Breast epithelium (tissue), 4 donors: Measurements from ENCODE around the gene JMJD8. TPM values are rescaled to one million over a fixed set of nuclear protein-coding genes. Genes with fewer than 3 reads are reported as not detected.
A peak's percentile ranks its signal among the peaks of the same experiment; 100 is the strongest.

Source experiments
- DNase-seq, 2 donors: peaks; one replicate each; pipeline ENCODE4 v3.0.0-alpha.2; 2019; ENCODE audit warnings: low spot score in 2 of 2
- H3K27ac ChIP-seq, 2 donors: fragments of 200-600 bp; sonication (generic) in 1 of 2; one replicate each; pipeline ENCODE4 v1.5.1; 2016 to 2019; ENCODE audit warnings: mild to moderate bottlenecking in 1 of 2
- H3K27me3 ChIP-seq, 2 donors: fragments of 200-600 bp; sonication (generic) in 1 of 2; one replicate each; pipeline versions ENCODE4 v1.5.1 to v1.6.0; 2017 to 2019; ENCODE audit warnings: control low read depth in 1 of 2, mild to moderate bottlenecking in 1 of 2
- H3K36me3 ChIP-seq: fragments of 200-600 bp; one replicate; pipeline ENCODE4 v1.5.1; 2019
- H3K4me1 ChIP-seq, 2 donors: fragments of 200-600 bp; sonication (generic); one replicate each; pipeline ENCODE4 v1.5.1; 2016 to 2019; ENCODE audit warnings: control low read depth in 1 of 2
- H3K4me3 ChIP-seq, 3 donors: fragments of 200-600 bp; sonication (generic); 1 replicate in 2 of 3; 2 replicates in 1 of 3; pipeline ENCODE4 v1.5.1; 2016 to 2019; ENCODE audit warnings: mild to moderate bottlenecking in 3 of 3, moderate library complexity in 2 of 3
- H3K9me3 ChIP-seq, 2 donors: fragments of 200-600 bp; sonication (generic) in 1 of 2; one replicate each; pipeline ENCODE4 v1.5.1; 2016 to 2019; ENCODE audit warnings: control low read depth in 1 of 2
- CTCF ChIP-seq, 3 donors: fragments of 450-650 bp; IDR thresholded peaks; one replicate each; pipeline ENCODE4 v1.5.1; 2016 to 2017; ENCODE audit warnings: antibody characterized with exemption in 3 of 3, mild to moderate bottlenecking in 3 of 3, moderate library complexity in 3 of 3
- POLR2A ChIP-seq: fragments of 450-650 bp; IDR thresholded peaks from one replicate; pipeline ENCODE4 v1.6.1; 2016; ENCODE audit warnings: antibody characterized with exemption, mild to moderate bottlenecking, moderate library complexity
- POLR2AphosphoS5 ChIP-seq, 3 donors: sonication (generic); formaldehyde crosslinking; IDR thresholded peaks; one replicate each; pipeline ENCODE4 v1.6.1; 2017; ENCODE audit warnings: antibody characterized with exemption in 3 of 3
- intact Hi-C: fragments of 100-400 bp; cut with DNase I; formaldehyde crosslinking; loops from one replicate; pipeline ENCODE4 v1.15.1; 2023; ENCODE audit warnings: low total_unique reads
- total RNA-seq, 3 donors: library from RNA; depleted of rRNA; stranded (reverse); fragments of >200 nt; gene quantifications; one replicate each; pipeline ENCODE4 v1.1.0, GENCODE V29; 2016

Gene JMJD8
- total RNA-seq, 3 donors from 2014 or later, result 67.2 to 83.4 (median 67.5) TPM

GRCh38 chr16:668519-669171 is 15.5 kb downstream of the JMJD8 start:
- H3K27me3 ChIP-seq, result no peaks in the 10 kb centered on the region
- peaks cover 10% of the 10 kb centered on the region for H3K36me3 ChIP-seq
- TF ChIP-seq POLR2A (no peak), CTCF (IDR thresholded peaks at IDR 0.05) (no peak), POLR2AphosphoS5 (IDR thresholded peaks at IDR 0.05) (no peak)
- peak overlapping the region; percentile 87 for H3K27ac ChIP-seq
- no peaks in the 10 kb centered on the region for H3K9me3 ChIP-seq
- peaks cover 0 to 5% of the 10 kb centered on the region in 2 donors for H3K4me1 ChIP-seq
- DNase-seq, result no peak
- intact Hi-C loops, result loop anchor here (1.0 kb wide), 1 partner anchor 22 kb away; the partner anchor contains the start of gene WDR24
- H3K4me3 ChIP-seq, result peak overlapping the region; percentile 90 to 97 (median 93)

- peak; percentile 91 to 93 for DNase-seq
These were observed 16.2 kb downstream of the JMJD8 start, which contains the start of gene RHOT2 for GRCh38 chr16:667780-668518. Gene RHOT2 (plus strand): TSS chr16:668132. CDS start chr16:668200, 68 bp downstream.

GRCh38 chr16:667113-667779 is 16.9 kb downstream of the JMJD8 start:
- Histone ChIP-seq H3K36me3 (peaks cover 6% of the 10 kb centered on the region), H3K27ac (peak overlapping the region; percentile 87), H3K27me3 (no peaks in the 10 kb centered on the region), H3K4me3 (peak overlapping the region; percentile 90 to 97 (median 93)), H3K4me1 (peaks cover 0 to 5% of the 10 kb centered on the region in 2 donors), H3K9me3 (no peaks in the 10 kb centered on the region)
- TF ChIP-seq POLR2A (no peak), CTCF (IDR thresholded peaks at IDR 0.05) (no peak), POLR2AphosphoS5 (IDR thresholded peaks at IDR 0.05) (no peak)
- DNase-seq, result no peak
- intact Hi-C loops, result no loop called here

More at GRCh38 chr16:667780-668518, 16.2 kb downstream of the JMJD8 start, which contains the start of gene RHOT2:
- Histone ChIP-seq H3K27ac (peak within 1 kb of the TSS; percentile 87), H3K4me3 (peak within 1 kb of the TSS; percentile 90 to 97 (median 93)), H3K27me3 (no peaks in the 10 kb centered on the region), H3K36me3 (peaks cover 10% of the 10 kb centered on the region), H3K9me3 (no peaks in the 10 kb centered on the region), H3K4me1 (peaks cover 0 to 5% of the 10 kb centered on the region in 2 donors)
- peak; percentile 57 for TF ChIP-seq POLR2A
- TF ChIP-seq POLR2AphosphoS5 (IDR thresholded peaks at IDR 0.05), result peak; percentile 45 to 83 (median 65)
- TF ChIP-seq CTCF (IDR thresholded peaks at IDR 0.05), result peak; percentile 57 to 93 (median 58)
- intact Hi-C loops, result loop anchor here (1.0 kb wide), 1 partner anchor 22 kb away; the partner anchor contains the start of gene WDR24

GRCh38 chr16:666572-666971 is 17.6 kb downstream of the JMJD8 start:
- peaks cover 4% of the 10 kb centered on the region for H3K36me3 ChIP-seq
- H3K4me3 ChIP-seq, result no peak overlapping the region
- peaks cover 0 to 5% of the 10 kb centered on the region in 2 donors for H3K4me1 ChIP-seq
- no peaks in the 10 kb centered on the region for H3K9me3 ChIP-seq
- intact Hi-C loops, result no loop called here
- no peak for DNase-seq
- H3K27me3 ChIP-seq, result no peaks in the 10 kb centered on the region
- H3K27ac ChIP-seq, result no peak overlapping the region
- TF ChIP-seq POLR2A (no peak), CTCF (IDR thresholded peaks at IDR 0.05) (no peak), POLR2AphosphoS5 (IDR thresholded peaks at IDR 0.05) (no peak)
